Measurements from ENCODE around the gene SEPTIN5. TPM values are rescaled to one million over a fixed set of nuclear protein-coding genes. Genes with fewer than 3 reads are reported as not detected.

Gene SEPTIN5
- total RNA-seq, 1 experiment from 2014 or later = 22.4 TPM

- TF ChIP-seq ZSCAN18 (CRISPR knock-in tag; IDR thresholded peaks at IDR 0.05) (no peak), ATF3 (CRISPR knock-in tag; conservative IDR thresholded peaks at IDR 0.05) (no peak)
Measured at GRCh38 chr22:19762568-19763457, 48.5 kb downstream of the SEPTIN5 start (continued).

GRCh38 chr22:19763458-19764298, 49.4 kb downstream of the SEPTIN5 start:
- DNase-seq (ENCODE audit: low spot score) = peak; percentile 35
- ATAC-seq = no peak
- H3K4me1 Mint-ChIP-seq = peaks cover 40% of the 10 kb centered on the region
- no peak overlapping the region for H3K27ac Mint-ChIP-seq
- H3K4me3 Mint-ChIP-seq = no peak overlapping the region
- ChIA-PET CTCF (interaction anchor here (1.3 to 5.4 kb wide), 8 partner anchors 9 to 199 kb away, joined by 3 to 44 read pairs (median 6); partner anchors contain the start of gene GP1BB), POLR2A (no interaction called here)
- peaks cover 85% of the 10 kb centered on the region for H3K27me3 Mint-ChIP-seq (ENCODE audit: low read depth)
- no peaks in the 10 kb centered on the region for H3K9me3 Mint-ChIP-seq
- H3K36me3 Mint-ChIP-seq = no peaks in the 10 kb centered on the region
- no peak for TF ChIP-seq PRDM15 (CRISPR knock-in tag; IDR thresholded peaks at IDR 0.05)
- no peak for TF ChIP-seq AFF4 (CRISPR knock-in tag; IDR thresholded peaks at IDR 0.05; ENCODE audit: borderline replicate concordance)
- TF ChIP-seq ZNF512 (CRISPR knock-in tag; IDR thresholded peaks at IDR 0.05; ENCODE audit: borderline replicate concordance) = no peak
- no peak for TF ChIP-seq ZBTB21 (CRISPR knock-in tag; IDR thresholded peaks at IDR 0.05; ENCODE audit: borderline replicate concordance)
- no peak for TF ChIP-seq CBFB (CRISPR knock-in tag; IDR thresholded peaks at IDR 0.05; ENCODE audit: low read depth)
- no peak for TF ChIP-seq IRF2 (CRISPR knock-in tag; IDR thresholded peaks at IDR 0.05; ENCODE audit: borderline replicate concordance, low read depth)
- no peak for TF ChIP-seq RORB (CRISPR knock-in tag; IDR thresholded peaks at IDR 0.05)
- no peak for TF ChIP-seq MYBL2 (CRISPR knock-in tag; IDR thresholded peaks at IDR 0.05)
- no peak for TF ChIP-seq ZNF416 (CRISPR knock-in tag; IDR thresholded peaks at IDR 0.05)
- no peak for TF ChIP-seq E2F5 (CRISPR knock-in tag; IDR thresholded peaks at IDR 0.05)
- no peak for TF ChIP-seq TP53 (CRISPR knock-in tag; IDR thresholded peaks at IDR 0.05)
- no peak for TF ChIP-seq NFYB (CRISPR knock-in tag; conservative IDR thresholded peaks at IDR 0.05; ENCODE audit: low read depth)
- TF ChIP-seq STAT6 (CRISPR knock-in tag; conservative IDR thresholded peaks at IDR 0.05; ENCODE audit: low read depth) = no peak
- no peak for TF ChIP-seq ZNF219 (CRISPR knock-in tag; IDR thresholded peaks at IDR 0.05; ENCODE audit: borderline replicate concordance)
- no peak for TF ChIP-seq ELF4 (CRISPR knock-in tag; IDR thresholded peaks at IDR 0.05; ENCODE audit: low read depth)

All from WTC11 (cell line).